ENCODE results near the gene SGSH. TPM values are rescaled to one million over a fixed set of nuclear protein-coding genes. Genes with fewer than 3 reads are reported as not detected.

The SGSH gene
- total and polyA plus RNA-seq, 7 donors: 3.6 to 37.0 (median 12.1) TPM

- Histone ChIP-seq H3K4me1 (no peaks in the 10 kb centered on the region), H3K9me3 (no peaks in the 10 kb centered on the region), H3K27ac (no peak overlapping the region), H3K27me3 (no peaks in the 10 kb centered on the region), H3K36me3 (no peaks in the 10 kb centered on the region), H3K4me3 (no peak overlapping the region)
- TF ChIP-seq EP300 (IDR thresholded peaks at IDR 0.05): no peak
- no peak for TF ChIP-seq POLR2AphosphoS5 (IDR thresholded peaks at IDR 0.05)
- TF ChIP-seq POLR2A (IDR thresholded peaks at IDR 0.05): no peak
- no peak for TF ChIP-seq CTCF (IDR thresholded peaks at IDR 0.05)
- no peak for DNase-seq
- WGBS, 2 donors: 86 to 91% methylated on average over 7 of the region's 7 CpGs
- intact Hi-C loops (cut with DNase I): no loop called here
Measured at GRCh38 chr17:80171681-80172080, 48.5 kb downstream of the SGSH start.

- Histone ChIP-seq H3K9me3 (no peaks in the 10 kb centered on the region), H3K36me3 (no peaks in the 10 kb centered on the region), H3K4me1 (no peaks in the 10 kb centered on the region), H3K4me3 (no peak within 1 kb of the TSS), H3K27ac (no peak within 1 kb of the TSS), H3K27me3 (peaks cover 0 to 3% (median 0%) of the 10 kb centered on the region in 3 donors)
- DNase-seq: no peak
- intact Hi-C loops (cut with DNase I): no loop called here
- TF ChIP-seq POLR2A (IDR thresholded peaks at IDR 0.05) (no peak), POLR2AphosphoS5 (IDR thresholded peaks at IDR 0.05) (no peak), EP300 (IDR thresholded peaks at IDR 0.05) (no peak), CTCF (IDR thresholded peaks at IDR 0.05) (no peak)
- 40 to 64% methylated on average over 19 of the region's 19 CpGs for WGBS, 2 donors
Measured at GRCh38 chr17:80169784-80170500, 50.2 kb downstream of the SGSH start, which contains the start of gene CARD14. Gene CARD14 (plus strand): TSS chr17:80170030. CDS start chr17:80181439, 11,409 bp downstream.

- TF ChIP-seq CTCF (IDR thresholded peaks at IDR 0.05) (no peak), EP300 (IDR thresholded peaks at IDR 0.05) (no peak), POLR2AphosphoS5 (IDR thresholded peaks at IDR 0.05) (no peak), POLR2A (IDR thresholded peaks at IDR 0.05) (no peak)
- Histone ChIP-seq H3K4me3 (no peak overlapping the region), H3K27me3 (peaks cover 0 to 3% (median 0%) of the 10 kb centered on the region in 3 donors), H3K27ac (no peak overlapping the region), H3K4me1 (no peaks in the 10 kb centered on the region), H3K36me3 (no peaks in the 10 kb centered on the region), H3K9me3 (no peaks in the 10 kb centered on the region)
- intact Hi-C loops (cut with DNase I): no loop called here
- DNase-seq: no peak
- 94 to 95% methylated on average over 5 of the region's 5 CpGs for WGBS, 2 donors
Measured at GRCh38 chr17:80169107-80169506, 51.0 kb downstream of the SGSH start.

GRCh38 chr17:80168371-80168770 lies 51.8 kb downstream of the SGSH start:
- intact Hi-C loops (cut with DNase I): no loop called here
- no peak for DNase-seq
- H3K9me3 ChIP-seq: no peaks in the 10 kb centered on the region
- no peaks in the 10 kb centered on the region for H3K4me1 ChIP-seq
- TF ChIP-seq POLR2AphosphoS5 (IDR thresholded peaks at IDR 0.05) (no peak), CTCF (IDR thresholded peaks at IDR 0.05) (no peak), EP300 (IDR thresholded peaks at IDR 0.05) (no peak), POLR2A (IDR thresholded peaks at IDR 0.05) (no peak)
- H3K27me3 ChIP-seq: peaks cover 0 to 3% (median 0%) of the 10 kb centered on the region in 3 donors
- H3K36me3 ChIP-seq: no peaks in the 10 kb centered on the region
- H3K4me3 ChIP-seq: no peak overlapping the region
- WGBS, 2 donors: 85 to 91% methylated on average over 5 of the region's 5 CpGs
- no peak overlapping the region for H3K27ac ChIP-seq

All from sigmoid colon (tissue), 7 donors.